ENCODE data around the gene METTL21A. TPM values are rescaled to one million over a fixed set of nuclear protein-coding genes. Genes with fewer than 3 reads are reported as not detected.

METTL21A gene
- total RNA-seq, 2 experiments from 2014 or later, result 33.7 to 39.2 TPM

- Mint-ChIP-seq H3K27me3 (no peaks in the 10 kb centered on the region), H3K36me3 (peaks cover 37% of the 10 kb centered on the region), H3K27ac (peak overlapping the region; percentile 11)
Measured at GRCh38 chr2:207603486-207603885, 21.7 kb downstream of the METTL21A start.

GRCh38 chr2:207601774-207602173, 23.4 kb downstream of the METTL21A start:
- Mint-ChIP-seq H3K27me3 (no peaks in the 10 kb centered on the region), H3K9me3 (no peaks in the 10 kb centered on the region), H3K36me3 (peaks cover 28% of the 10 kb centered on the region), H3K27ac (peak overlapping the region; percentile 50), H3K4me1 (peaks cover 24% of the 10 kb centered on the region), H3K4me3 (no peak overlapping the region)
- no peak for DNase-seq

More at GRCh38 chr2:207603486-207603885, 21.7 kb downstream of the METTL21A start:
- Mint-ChIP-seq H3K4me3 (no peak overlapping the region), H3K9me3 (peaks cover 4% of the 10 kb centered on the region), H3K4me1 (peaks cover 24% of the 10 kb centered on the region)
- no peak for DNase-seq

- Mint-ChIP-seq H3K36me3 (peaks cover 21% of the 10 kb centered on the region), H3K27me3 (no peaks in the 10 kb centered on the region), H3K27ac (no peak overlapping the region), H3K9me3 (no peaks in the 10 kb centered on the region), H3K4me3 (no peak overlapping the region), H3K4me1 (peaks cover 26% of the 10 kb centered on the region)
- no peak for DNase-seq
Measured at GRCh38 chr2:207600231-207600630, 25.0 kb downstream of the METTL21A start.

GRCh38 chr2:207599636-207600035, 25.6 kb downstream of the METTL21A start:
- no peak overlapping the region for H3K27ac Mint-ChIP-seq

GRCh38 chr2:207594731-207595130, 30.5 kb downstream of the METTL21A start:
- no peaks in the 10 kb centered on the region for H3K27me3 Mint-ChIP-seq
- H3K9me3 Mint-ChIP-seq, result peaks cover 12% of the 10 kb centered on the region
- peaks cover 53% of the 10 kb centered on the region for H3K36me3 Mint-ChIP-seq
- H3K4me3 Mint-ChIP-seq, result no peak overlapping the region
- peaks cover 12% of the 10 kb centered on the region for H3K4me1 Mint-ChIP-seq
- no peak overlapping the region for H3K27ac Mint-ChIP-seq
- no peak for DNase-seq

More at GRCh38 chr2:207599636-207600035, 25.6 kb downstream of the METTL21A start:
- Mint-ChIP-seq H3K9me3 (no peaks in the 10 kb centered on the region), H3K4me1 (peaks cover 27% of the 10 kb centered on the region), H3K4me3 (no peak overlapping the region), H3K36me3 (peaks cover 21% of the 10 kb centered on the region), H3K27me3 (no peaks in the 10 kb centered on the region)
- DNase-seq, result no peak

- H3K4me1 Mint-ChIP-seq, result peaks cover 14% of the 10 kb centered on the region
- peaks cover 53% of the 10 kb centered on the region for H3K36me3 Mint-ChIP-seq
- H3K27ac Mint-ChIP-seq, result no peak overlapping the region
- peaks cover 13% of the 10 kb centered on the region for H3K9me3 Mint-ChIP-seq
- H3K27me3 Mint-ChIP-seq, result no peaks in the 10 kb centered on the region
- no peak overlapping the region for H3K4me3 Mint-ChIP-seq
- no peak for DNase-seq
Measured at GRCh38 chr2:207594264-207594663, 30.9 kb downstream of the METTL21A start.

GRCh38 chr2:207593277-207593676, 31.9 kb downstream of the METTL21A start:
- peaks cover 60% of the 10 kb centered on the region for H3K36me3 Mint-ChIP-seq
- H3K27me3 Mint-ChIP-seq, result no peaks in the 10 kb centered on the region
- peaks cover 17% of the 10 kb centered on the region for H3K9me3 Mint-ChIP-seq
- H3K4me1 Mint-ChIP-seq, result peaks cover 22% of the 10 kb centered on the region
- DNase-seq, result no peak
- H3K4me3 Mint-ChIP-seq, result no peak overlapping the region
- no peak overlapping the region for H3K27ac Mint-ChIP-seq

GRCh38 chr2:207589143-207589542, 36.1 kb downstream of the METTL21A start:
- Mint-ChIP-seq H3K36me3 (peaks cover 87% of the 10 kb centered on the region), H3K4me3 (no peak overlapping the region), H3K4me1 (peaks cover 19% of the 10 kb centered on the region), H3K27ac (peak overlapping the region; percentile 17), H3K9me3 (peaks cover 17% of the 10 kb centered on the region), H3K27me3 (no peaks in the 10 kb centered on the region)
- no peak for DNase-seq

GRCh38 chr2:207587305-207587704, 37.9 kb downstream of the METTL21A start:
- H3K4me3 Mint-ChIP-seq, result no peak overlapping the region
- H3K36me3 Mint-ChIP-seq, result peaks cover 85% of the 10 kb centered on the region
- DNase-seq, result no peak
- H3K4me1 Mint-ChIP-seq, result peaks cover 15% of the 10 kb centered on the region
- peaks cover 11% of the 10 kb centered on the region for H3K9me3 Mint-ChIP-seq
- no peaks in the 10 kb centered on the region for H3K27me3 Mint-ChIP-seq
- H3K27ac Mint-ChIP-seq, result no peak overlapping the region

- Mint-ChIP-seq H3K36me3 (peaks cover 69% of the 10 kb centered on the region), H3K27ac (no peak overlapping the region), H3K4me3 (no peak overlapping the region), H3K9me3 (peaks cover 5% of the 10 kb centered on the region), H3K27me3 (no peaks in the 10 kb centered on the region), H3K4me1 (peaks cover 17% of the 10 kb centered on the region)
- DNase-seq, result no peak
Measured at GRCh38 chr2:207584952-207585351, 40.2 kb downstream of the METTL21A start.

GRCh38 chr2:207571370-207571769, 53.8 kb downstream of the METTL21A start:
- DNase-seq, result no peak
- H3K4me1 Mint-ChIP-seq, result peaks cover 11% of the 10 kb centered on the region
- H3K4me3 Mint-ChIP-seq, result no peak overlapping the region
- no peaks in the 10 kb centered on the region for H3K9me3 Mint-ChIP-seq
- no peaks in the 10 kb centered on the region for H3K27me3 Mint-ChIP-seq
- H3K36me3 Mint-ChIP-seq, result peaks cover 37% of the 10 kb centered on the region
- H3K27ac Mint-ChIP-seq, result no peak overlapping the region

GRCh38 chr2:207567671-207568070, 57.5 kb downstream of the METTL21A start:
- Mint-ChIP-seq H3K4me1 (peaks cover 10% of the 10 kb centered on the region), H3K4me3 (no peak overlapping the region), H3K27me3 (no peaks in the 10 kb centered on the region), H3K27ac (no peak overlapping the region), H3K9me3 (no peaks in the 10 kb centered on the region), H3K36me3 (peaks cover 34% of the 10 kb centered on the region)
- DNase-seq, result no peak

- Mint-ChIP-seq H3K27ac (peak overlapping the region; percentile 6), H3K27me3 (no peaks in the 10 kb centered on the region), H3K9me3 (no peaks in the 10 kb centered on the region), H3K36me3 (peaks cover 36% of the 10 kb centered on the region), H3K4me3 (no peak overlapping the region), H3K4me1 (peaks cover 14% of the 10 kb centered on the region)
- DNase-seq, result no peak
Measured at GRCh38 chr2:207565736-207566500, 59.3 kb downstream of the METTL21A start.

Data from activated naive CD8-positive, alpha-beta T cell treated with anti-CD3 and anti-CD28 coated beads for 36 hours (primary cell).